Smooth muscle cell (in vitro differentiated cells): ENCODE measurements around the gene POLR2L. TPM values are rescaled to one million over a fixed set of nuclear protein-coding genes. Genes with fewer than 3 reads are reported as not detected.

Experiments
- DNase-seq: peaks from one replicate; lab custom pipeline; 2025; ENCODE audit not compliant: unreplicated experiment; lab: John Stamatoyannopoulos, UW
- H2AFZ ChIP-seq: fragments of 200-600 bp; sonication (generic); 2 replicates; pipeline ENCODE4 v1.6.0; 2016; ENCODE audit warnings: antibody characterized with exemption, low read depth, mild to moderate bottlenecking
- H3F3A ChIP-seq: fragments of 200-600 bp; sonication (generic); 2 replicates; pipeline ENCODE4 v1.6.0; 2017; ENCODE audit warnings: antibody characterized with exemption, low read depth
- H3K27ac ChIP-seq: fragments of 200-600 bp; sonication (generic); 2 replicates; pipeline ENCODE4 v1.5.1; 2016; ENCODE audit warnings: low read depth, mild to moderate bottlenecking
- H3K27me3 ChIP-seq: fragments of 200-600 bp; sonication (generic); 2 replicates; pipeline ENCODE4 v1.6.1; 2016; ENCODE audit warnings: low read depth, mild to moderate bottlenecking
- H3K36me3 ChIP-seq: fragments of 200-600 bp; sonication (generic); 2 replicates; pipeline ENCODE4 v1.5.1; 2016; ENCODE audit warnings: low read depth
- H3K4me1 ChIP-seq: fragments of 200-600 bp; sonication (generic); 2 replicates; pipeline ENCODE4 v1.5.1; 2016; ENCODE audit warnings: low read depth
- H3K4me2 ChIP-seq: fragments of 200-600 bp; sonication (generic); 2 replicates; pipeline ENCODE4 v1.6.0; 2016; ENCODE audit warnings: mild to moderate bottlenecking
- H3K4me3 ChIP-seq: fragments of 200-600 bp; sonication (generic); 2 replicates; pipeline ENCODE4 v1.5.1; 2016; ENCODE audit warnings: mild to moderate bottlenecking
- H3K79me2 ChIP-seq: fragments of 200-600 bp; sonication (generic); 2 replicates; pipeline ENCODE4 v1.6.0; 2016; ENCODE audit warnings: low read depth, mild to moderate bottlenecking
- H3K9ac ChIP-seq: fragments of 200-600 bp; sonication (generic); 2 replicates; pipeline ENCODE4 v1.6.0; 2016; ENCODE audit warnings: low read depth
- H3K9me3 ChIP-seq: fragments of 200-600 bp; sonication (generic); replicated peaks from 2 replicates; pipeline ENCODE4 v1.5.1; 2016; ENCODE audit warnings: low read depth
- H4K20me1 ChIP-seq: fragments of 200-600 bp; sonication (generic); 2 replicates; pipeline ENCODE4 v1.6.0; 2016; ENCODE audit warnings: low read depth
- WGBS: methylation state at CpG from one replicate; pipeline ENCODE4 v1.1.7; 2016; ENCODE audit warnings: low lambda C conversion rate; 5-methylcytosine and 5-hydroxymethylcytosine counted together
- polyA plus RNA-seq: library from polyadenylated mRNA; unstranded; fragments of >200 nt; fragmentation: Nextera tagmentation; extraction: Ambion mirVana; gene quantifications from 2 replicates; pipeline ENCODE4 v1.2.1, GENCODE V29; 2016
- total RNA-seq: library from RNA; depleted of rRNA; stranded (reverse); fragments of >200 nt; gene quantifications from 2 replicates; pipeline ENCODE4 v1.2.3, GENCODE V29; 2014
- TF ChIP-seq, protein P1 (sequence below): fragments of 200-600 bp; sonication (generic); IDR thresholded peaks from 2 replicates; pipeline ENCODE4 v1.5.1; 2017; ENCODE audit warnings: borderline replicate concordance, mild to moderate bottlenecking, antibody characterized with exemption; ENCODE audit not compliant: insufficient read depth, poor library complexity, severe bottlenecking

The POLR2L gene
- total and polyA plus RNA-seq, 2 experiments from 2014 or later = 51.4 to 380 TPM

- H3K4me1 ChIP-seq = peaks cover 31% of the 10 kb centered on the region
- peak overlapping the region; percentile 98 for H3K4me2 ChIP-seq
- no peak for DNase-seq
- H4K20me1 ChIP-seq = peaks cover 85% of the 10 kb centered on the region
- no peaks in the 10 kb centered on the region for H3K9me3 ChIP-seq
- H3K79me2 ChIP-seq = no peaks in the 10 kb centered on the region
- H3K27me3 ChIP-seq = peaks cover 19% of the 10 kb centered on the region
- no peak overlapping the region for H3K27ac ChIP-seq
- H2AFZ ChIP-seq = no peak overlapping the region
- 36% methylated on average over 13 of the region's 14 CpGs for WGBS
- no peaks in the 10 kb centered on the region for H3F3A ChIP-seq
- H3K9ac ChIP-seq = no peak overlapping the region
- TF ChIP-seq, protein P1, sequence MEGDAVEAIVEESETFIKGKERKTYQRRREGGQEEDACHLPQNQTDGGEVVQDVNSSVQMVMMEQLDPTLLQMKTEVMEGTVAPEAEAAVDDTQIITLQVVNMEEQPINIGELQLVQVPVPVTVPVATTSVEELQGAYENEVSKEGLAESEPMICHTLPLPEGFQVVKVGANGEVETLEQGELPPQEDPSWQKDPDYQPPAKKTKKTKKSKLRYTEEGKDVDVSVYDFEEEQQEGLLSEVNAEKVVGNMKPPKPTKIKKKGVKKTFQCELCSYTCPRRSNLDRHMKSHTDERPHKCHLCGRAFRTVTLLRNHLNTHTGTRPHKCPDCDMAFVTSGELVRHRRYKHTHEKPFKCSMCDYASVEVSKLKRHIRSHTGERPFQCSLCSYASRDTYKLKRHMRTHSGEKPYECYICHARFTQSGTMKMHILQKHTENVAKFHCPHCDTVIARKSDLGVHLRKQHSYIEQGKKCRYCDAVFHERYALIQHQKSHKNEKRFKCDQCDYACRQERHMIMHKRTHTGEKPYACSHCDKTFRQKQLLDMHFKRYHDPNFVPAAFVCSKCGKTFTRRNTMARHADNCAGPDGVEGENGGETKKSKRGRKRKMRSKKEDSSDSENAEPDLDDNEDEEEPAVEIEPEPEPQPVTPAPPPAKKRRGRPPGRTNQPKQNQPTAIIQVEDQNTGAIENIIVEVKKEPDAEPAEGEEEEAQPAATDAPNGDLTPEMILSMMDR = peak; percentile 77
- no peak overlapping the region for H3K4me3 ChIP-seq
- no peaks in the 10 kb centered on the region for H3K36me3 ChIP-seq
These were observed 6.1 kb upstream of the POLR2L start for GRCh38 chr11:848380-848931.

- Histone ChIP-seq H3F3A (no peaks in the 10 kb centered on the region), H3K27me3 (peaks cover 19% of the 10 kb centered on the region), H3K36me3 (no peaks in the 10 kb centered on the region), H3K9ac (no peak overlapping the region), H4K20me1 (peaks cover 79% of the 10 kb centered on the region), H3K4me3 (no peak overlapping the region), H3K27ac (no peak overlapping the region), H3K4me1 (peaks cover 31% of the 10 kb centered on the region), H3K79me2 (no peaks in the 10 kb centered on the region), H3K4me2 (no peak overlapping the region), H3K9me3 (no peaks in the 10 kb centered on the region), H2AFZ (no peak overlapping the region)
- DNase-seq = no peak
- TF ChIP-seq, protein P1 = no peak
- 90% methylated on average over 18 of the region's 18 CpGs for WGBS
These were observed 5.5 kb upstream of the POLR2L start for GRCh38 chr11:847876-848275.

GRCh38 chr11:846496-847098, 4.3 kb upstream of the POLR2L start:
- DNase-seq = no peak
- H3K36me3 ChIP-seq = no peaks in the 10 kb centered on the region
- 78% methylated on average over 11 of the region's 11 CpGs for WGBS
- H3K4me3 ChIP-seq = no peak overlapping the region
- H2AFZ ChIP-seq = no peak overlapping the region
- peaks cover 73% of the 10 kb centered on the region for H4K20me1 ChIP-seq
- no peak overlapping the region for H3K9ac ChIP-seq
- peaks cover 19% of the 10 kb centered on the region for H3K27me3 ChIP-seq
- no peaks in the 10 kb centered on the region for H3K9me3 ChIP-seq
- H3K4me2 ChIP-seq = no peak overlapping the region
- no peaks in the 10 kb centered on the region for H3F3A ChIP-seq
- TF ChIP-seq, protein P1 = no peak
- peaks cover 31% of the 10 kb centered on the region for H3K4me1 ChIP-seq
- peaks cover 8% of the 10 kb centered on the region for H3K79me2 ChIP-seq
- H3K27ac ChIP-seq = no peak overlapping the region

DNA sequence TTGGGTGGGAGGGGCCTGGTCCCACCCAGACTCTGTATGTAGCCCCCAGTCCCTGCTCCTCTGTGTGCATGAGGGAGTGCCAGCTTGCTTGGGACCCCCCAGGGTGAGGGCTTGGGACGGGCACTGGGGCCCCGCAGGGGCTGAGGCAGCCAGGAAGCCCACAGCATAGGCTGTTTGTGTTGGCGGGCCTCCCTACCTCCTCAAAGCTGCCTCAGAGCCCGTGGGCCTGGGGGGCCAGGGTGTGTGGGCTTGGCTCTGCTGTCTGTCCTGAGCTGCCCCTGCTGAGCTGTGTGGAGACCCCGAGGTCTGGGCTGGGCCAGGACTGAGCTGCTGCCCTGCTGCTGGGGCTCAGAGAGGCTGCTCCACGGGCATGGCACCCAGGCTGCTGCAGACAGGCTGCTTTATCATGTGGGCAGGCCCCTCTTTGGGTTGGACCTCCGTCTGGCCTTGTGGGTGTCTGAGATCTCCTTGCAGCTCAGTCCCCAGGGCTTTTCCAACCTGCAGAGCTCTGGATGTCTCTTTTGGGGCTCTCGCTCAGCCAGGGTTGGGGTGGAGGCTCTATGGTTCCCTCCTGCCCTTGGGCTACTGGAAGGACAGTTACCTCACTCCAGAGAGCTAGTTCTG, 3.7 kb upstream of the POLR2L start:
- Histone ChIP-seq H3K9ac (no peak overlapping the region), H3F3A (peaks cover 4% of the 10 kb centered on the region), H3K27me3 (peaks cover 19% of the 10 kb centered on the region), H2AFZ (no peak overlapping the region), H3K36me3 (no peaks in the 10 kb centered on the region), H3K4me1 (peaks cover 35% of the 10 kb centered on the region), H4K20me1 (peaks cover 73% of the 10 kb centered on the region), H3K27ac (no peak overlapping the region), H3K4me3 (no peak overlapping the region), H3K4me2 (peak overlapping the region; percentile 96), H3K9me3 (no peaks in the 10 kb centered on the region), H3K79me2 (peaks cover 14% of the 10 kb centered on the region)
- WGBS = 58% methylated on average over 8 of the region's 8 CpGs
- TF ChIP-seq, protein P1 = no peak
- no peak for DNase-seq
